LHCN-M2 (cell line): ENCODE measurements around the gene NOTUM. TPM values are rescaled to one million over a fixed set of nuclear protein-coding genes. Genes with fewer than 3 reads are reported as not detected.

Experiments used
- DNase-seq: peaks from one replicate; pipeline ENCODE4 v3.0.0-alpha.2; 2012; ENCODE audit warnings: low read depth
- total RNA-seq: library from RNA; depleted of rRNA; stranded (reverse); fragments of >200 nt; gene quantifications from 2 replicates; pipeline ENCODE4 v1.2.3, GENCODE V29; 2014

Gene NOTUM
- total RNA-seq, 1 experiment from 2014 or later = 0.75 TPM

DNA sequence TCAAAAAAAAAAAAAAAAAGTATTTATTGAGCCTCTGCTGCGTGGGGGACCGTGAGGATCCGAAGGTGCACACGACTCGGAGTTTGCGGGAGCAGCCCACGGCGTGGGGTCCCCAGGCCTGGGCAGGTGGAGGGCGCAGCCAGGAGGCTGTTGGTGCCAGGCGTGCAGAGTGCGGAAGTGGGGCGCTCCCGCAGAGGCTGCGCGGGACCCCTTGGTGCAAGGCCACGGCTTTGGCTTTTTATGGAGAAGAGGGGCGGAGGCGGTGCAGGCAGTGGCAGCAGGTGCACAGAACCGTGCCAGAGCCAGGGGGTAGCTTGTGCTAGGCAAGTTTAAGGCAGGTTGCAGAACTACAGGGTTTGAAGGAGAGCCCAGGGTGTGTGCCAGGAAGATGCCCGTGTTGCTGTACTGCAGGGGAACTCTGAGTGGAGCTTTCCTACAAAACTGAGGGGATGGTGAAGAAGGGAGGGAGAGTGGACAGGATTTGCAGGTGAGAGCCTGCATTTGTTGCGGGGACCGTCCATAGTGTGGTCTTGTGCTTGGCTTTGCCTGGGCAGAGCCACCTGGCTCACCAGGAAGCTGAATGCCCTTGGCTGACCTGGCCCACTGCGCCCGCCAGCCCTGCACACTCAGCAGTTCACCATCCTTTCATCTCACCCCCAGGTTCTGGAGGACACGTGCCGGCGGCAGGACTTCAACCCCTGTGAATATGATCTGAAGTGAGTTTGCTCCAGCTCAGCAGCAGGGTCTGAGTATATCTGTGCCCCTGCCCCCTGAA is 17.7 kb upstream of the NOTUM start:
- DNase-seq = no peak

GRCh38 chr17:81977211-81977808 is 16.3 kb upstream of the NOTUM start, which contains the start of gene ASPSCR1:
ASPSCR1 (plus strand) TSS chr17:81977629; CDS start chr17:81977647, 18 bp downstream.
- DNase-seq = peak; percentile 86

- no peak for DNase-seq
Measured at GRCh38 chr17:81976332-81977210, 15.6 kb upstream of the NOTUM start.

DNA sequence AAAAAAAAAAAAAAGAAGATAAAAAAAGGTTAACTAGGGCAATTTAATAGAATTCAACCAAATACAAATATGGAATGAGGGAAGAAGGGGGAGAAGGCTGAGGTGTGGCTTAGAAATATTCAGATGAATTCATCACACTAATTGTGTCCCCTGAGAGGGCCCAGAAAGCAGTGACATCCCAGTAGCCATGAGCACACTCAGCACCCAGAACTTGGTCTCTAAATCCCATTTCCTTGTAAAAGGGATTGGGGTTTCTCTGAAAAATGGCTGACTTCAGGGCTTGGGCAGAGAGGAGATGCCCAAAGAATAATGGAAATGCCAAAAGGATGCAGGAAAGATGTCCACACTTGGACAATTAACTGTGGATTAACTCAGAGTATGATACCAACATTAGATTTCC is 12.4 kb upstream of the NOTUM start:
- no peak for DNase-seq

DNA sequence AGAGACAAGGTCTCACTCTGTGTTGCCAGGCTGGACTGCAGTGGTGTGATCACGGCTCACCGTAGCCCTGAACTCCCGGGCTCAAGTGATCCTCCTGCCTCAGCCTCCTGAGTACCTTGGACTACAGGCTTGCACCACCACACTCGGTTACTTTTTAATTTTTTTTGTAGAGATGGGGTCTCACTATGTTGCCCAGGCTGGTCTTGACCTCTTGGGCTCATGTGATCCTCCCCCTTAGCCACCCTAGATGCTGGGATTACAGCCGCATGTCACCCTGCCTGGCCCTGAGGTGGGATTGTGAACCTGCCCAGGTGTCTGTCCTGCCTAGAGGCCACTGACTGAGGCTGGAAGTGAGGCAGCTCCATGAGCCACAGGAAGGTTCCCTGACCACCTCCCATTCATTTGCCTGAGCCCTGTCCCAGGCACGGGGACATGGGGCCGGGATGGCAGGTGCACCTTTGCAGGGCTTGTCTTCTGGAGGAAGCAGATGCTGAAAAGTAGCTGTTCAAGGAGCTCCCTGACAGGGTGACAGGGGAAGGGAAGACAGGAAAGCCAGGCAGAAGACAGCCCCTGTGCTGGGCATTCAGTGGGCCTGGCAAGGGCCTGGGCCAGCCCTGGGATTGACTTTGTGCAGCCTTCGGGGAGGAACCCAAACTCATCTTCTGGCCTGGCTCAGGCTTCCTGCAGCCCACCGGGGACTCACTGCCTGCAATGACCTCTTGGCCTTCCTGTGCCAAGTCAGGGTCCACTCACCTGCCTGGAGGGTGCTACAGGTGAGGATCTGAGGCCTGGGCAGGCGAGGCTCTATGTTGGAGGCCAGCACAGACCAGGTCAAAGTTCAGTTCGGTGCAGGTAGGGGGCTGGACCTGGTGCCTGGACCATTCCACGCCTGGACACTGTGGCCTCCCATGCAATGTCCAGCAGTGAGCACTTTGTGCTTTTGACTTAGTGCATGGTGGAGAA is 8.1 kb upstream of the NOTUM start:
- no peak for DNase-seq

DNA sequence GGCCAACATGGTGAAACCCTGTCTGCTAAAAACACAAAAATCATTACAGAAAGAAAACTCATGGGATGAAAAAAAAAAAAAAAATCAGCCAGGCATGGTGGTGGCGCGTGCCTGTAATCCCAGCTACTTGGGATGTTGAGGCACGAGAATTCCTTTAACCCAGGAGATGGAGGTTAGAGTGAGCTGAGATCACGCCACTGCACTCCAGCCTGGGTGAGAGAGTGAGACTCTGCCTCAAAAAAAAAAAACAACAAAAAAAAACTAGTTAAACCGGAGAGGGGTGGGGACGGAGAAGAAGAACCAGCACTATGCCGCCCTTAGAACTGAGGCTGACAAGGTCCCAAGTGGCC is 7.4 kb upstream of the NOTUM start:
- no peak for DNase-seq

DNA sequence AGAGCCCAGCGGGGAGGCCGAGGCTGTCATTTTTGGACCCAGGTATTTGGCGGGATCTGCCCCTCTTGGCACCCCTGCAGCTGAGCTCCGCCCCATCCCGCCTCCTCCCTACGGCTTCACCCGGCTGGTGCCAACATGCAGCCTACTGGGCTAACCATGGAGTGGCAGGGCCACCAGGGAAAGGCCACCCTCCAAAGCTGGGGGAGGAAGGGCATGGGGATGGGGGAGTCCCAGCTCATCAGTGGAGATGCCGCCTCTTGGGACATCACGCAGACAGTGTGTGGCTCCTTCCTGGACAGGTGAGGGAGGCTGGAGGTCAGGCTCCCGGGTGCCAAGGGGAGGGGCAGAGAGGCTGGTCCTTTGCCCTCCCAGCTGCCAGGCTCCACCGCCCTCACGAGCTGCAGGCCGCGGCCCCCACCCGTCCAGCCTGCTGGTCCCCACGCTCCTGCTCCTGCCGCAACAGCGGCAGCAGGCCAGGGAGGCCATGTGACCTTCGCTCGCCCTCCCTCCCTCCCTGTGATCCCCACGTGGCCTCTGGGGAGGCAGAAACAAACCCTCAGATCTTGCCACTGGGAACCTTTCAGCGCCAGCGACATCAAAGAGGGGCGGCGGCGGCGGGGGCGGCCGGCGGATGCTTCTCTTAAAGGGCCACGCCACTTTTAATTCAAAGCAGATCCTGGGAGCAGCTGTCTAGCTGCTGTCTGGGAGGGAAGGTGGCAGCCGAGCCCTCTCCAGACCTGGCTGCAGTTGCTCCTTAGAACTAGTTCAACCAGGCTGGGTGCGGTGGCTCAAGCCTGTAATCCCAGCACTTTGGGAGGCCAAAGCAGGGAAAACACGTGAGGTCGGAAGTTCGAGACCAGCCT is 6.8 kb upstream of the NOTUM start:
- DNase-seq = peak; percentile 91

- no peak for DNase-seq
Measured at GRCh38 chr17:81967244-81967532, 6.2 kb upstream of the NOTUM start.

DNA sequence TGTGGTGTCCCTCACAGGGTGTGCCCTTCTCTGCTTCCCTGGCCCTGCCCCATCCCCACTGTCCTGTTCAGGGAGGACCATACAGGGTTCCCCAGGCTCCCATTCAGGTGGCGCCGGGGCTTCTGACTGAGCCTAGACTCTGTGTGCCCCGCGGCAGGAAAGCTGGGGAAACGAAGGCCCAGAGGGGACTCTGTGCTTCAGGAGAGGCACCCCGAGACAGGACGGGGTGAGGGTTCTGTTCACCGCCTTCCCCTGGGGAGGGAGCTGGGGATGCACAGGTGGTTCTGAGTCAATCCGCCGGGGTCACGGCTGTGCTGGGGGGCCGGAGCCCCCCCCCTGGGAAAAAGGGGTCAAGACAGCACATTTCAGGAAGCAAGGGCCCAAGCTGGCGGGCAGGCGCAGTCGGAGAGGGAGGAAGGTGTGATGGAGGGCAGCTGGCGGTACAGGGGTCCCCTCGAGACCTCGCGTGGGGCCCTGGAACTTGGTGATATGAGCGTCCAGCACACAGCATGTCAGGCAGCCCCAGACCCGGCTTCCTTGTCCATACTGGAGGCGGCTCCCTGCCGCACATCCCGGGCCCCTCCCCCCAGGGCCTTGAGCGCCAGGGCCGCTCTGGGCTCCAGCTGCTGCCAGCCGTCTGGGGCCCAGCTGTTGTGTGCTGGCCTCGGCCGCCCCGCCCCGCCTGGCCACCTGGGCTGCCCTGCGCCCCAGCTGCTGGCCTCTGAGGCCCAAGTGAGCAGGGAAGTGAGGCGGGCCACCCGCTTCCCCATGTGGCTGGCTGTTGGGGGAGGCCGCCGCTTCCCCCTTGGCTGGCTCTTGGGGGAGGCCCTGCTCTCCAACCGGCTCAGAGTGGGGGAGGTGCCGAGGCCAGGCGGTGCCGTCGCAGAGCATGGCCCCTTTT is 5.6 kb upstream of the NOTUM start:
- peak; percentile 88 for DNase-seq

DNA sequence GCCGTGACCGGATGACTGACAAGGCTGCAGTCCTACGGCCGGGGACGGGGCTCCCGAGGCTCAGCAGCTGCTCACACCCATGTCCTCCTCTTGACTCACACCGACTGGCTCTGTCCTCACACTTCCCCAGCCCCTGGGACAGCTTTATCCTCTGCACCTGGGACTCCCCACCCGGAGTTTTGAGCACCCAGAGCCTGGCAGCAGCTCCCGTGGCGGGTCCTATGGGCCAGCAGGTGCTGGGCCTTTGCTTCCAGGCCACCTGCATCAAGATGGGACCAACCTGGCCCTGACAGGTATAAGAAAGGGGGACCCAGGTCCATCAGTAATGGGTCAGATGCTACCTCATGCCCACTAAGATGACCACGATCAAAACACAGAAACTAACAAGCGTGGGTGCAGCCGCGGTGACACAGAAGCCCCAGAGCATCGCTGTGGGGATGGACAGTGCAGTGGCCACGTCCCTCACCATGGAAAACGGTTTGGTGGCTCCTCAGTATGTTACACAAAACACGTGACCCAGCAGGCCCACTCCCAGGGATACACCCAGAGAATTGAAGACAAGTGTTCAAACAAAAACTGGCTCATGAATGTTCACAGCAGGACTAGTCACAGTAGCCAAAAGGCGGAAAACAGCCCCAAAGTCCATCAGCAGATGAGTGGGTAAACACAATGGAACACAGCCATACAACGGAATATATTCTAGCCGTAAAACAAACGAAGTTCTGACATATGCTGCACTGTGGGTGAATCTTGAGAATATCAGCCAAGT is 3.3 kb upstream of the NOTUM start:
- no peak for DNase-seq

DNA sequence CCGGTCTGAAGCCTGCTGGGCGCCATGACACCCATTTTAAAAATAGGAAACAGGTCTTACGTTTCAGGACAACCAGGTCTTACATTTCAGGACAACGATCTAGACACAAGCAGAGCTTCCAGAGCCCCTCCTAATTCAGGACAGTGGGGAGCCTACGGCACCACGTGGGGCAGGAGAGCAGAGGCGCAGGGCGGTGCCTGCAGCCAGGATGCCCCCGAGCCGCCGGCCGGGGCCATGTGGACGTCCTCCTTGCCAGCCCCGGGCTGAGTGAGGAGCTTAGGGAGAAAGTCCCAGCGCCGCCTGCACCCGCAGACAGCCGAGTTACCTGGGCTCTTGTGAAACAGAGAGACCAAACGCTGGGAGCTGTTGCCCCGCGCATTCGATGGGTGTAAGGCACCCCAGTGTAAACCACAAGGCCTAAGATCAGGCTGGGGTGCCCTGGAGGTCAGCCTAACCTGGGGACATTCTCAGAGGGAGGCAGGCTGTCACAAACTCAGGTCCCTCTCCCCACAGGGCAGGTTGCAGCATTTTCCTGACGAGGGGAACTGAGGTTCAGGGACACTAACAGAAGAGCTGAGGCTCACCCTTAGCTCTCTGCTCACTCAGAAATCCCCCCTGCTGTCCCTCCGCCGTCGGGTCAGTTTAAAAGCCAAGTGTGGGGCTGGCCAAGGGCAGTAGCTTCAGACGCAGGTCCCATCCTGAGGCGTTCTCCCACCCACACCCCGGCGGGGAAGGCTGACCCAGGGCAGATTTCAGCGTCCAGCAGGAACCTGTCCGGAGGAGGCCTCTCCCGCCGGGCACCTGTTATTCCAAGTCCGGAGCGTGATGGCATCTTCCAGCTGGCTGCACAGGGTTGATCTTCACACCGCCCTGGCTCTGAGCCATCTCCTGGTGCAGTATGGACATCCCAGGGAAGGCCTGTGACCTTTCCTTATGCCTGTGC is 1.8 kb upstream of the NOTUM start:
- peak; percentile 17 for DNase-seq

GRCh38 chr17:81961521-81962498 is 823 bp upstream of the NOTUM start:
- DNase-seq = no peak

DNA sequence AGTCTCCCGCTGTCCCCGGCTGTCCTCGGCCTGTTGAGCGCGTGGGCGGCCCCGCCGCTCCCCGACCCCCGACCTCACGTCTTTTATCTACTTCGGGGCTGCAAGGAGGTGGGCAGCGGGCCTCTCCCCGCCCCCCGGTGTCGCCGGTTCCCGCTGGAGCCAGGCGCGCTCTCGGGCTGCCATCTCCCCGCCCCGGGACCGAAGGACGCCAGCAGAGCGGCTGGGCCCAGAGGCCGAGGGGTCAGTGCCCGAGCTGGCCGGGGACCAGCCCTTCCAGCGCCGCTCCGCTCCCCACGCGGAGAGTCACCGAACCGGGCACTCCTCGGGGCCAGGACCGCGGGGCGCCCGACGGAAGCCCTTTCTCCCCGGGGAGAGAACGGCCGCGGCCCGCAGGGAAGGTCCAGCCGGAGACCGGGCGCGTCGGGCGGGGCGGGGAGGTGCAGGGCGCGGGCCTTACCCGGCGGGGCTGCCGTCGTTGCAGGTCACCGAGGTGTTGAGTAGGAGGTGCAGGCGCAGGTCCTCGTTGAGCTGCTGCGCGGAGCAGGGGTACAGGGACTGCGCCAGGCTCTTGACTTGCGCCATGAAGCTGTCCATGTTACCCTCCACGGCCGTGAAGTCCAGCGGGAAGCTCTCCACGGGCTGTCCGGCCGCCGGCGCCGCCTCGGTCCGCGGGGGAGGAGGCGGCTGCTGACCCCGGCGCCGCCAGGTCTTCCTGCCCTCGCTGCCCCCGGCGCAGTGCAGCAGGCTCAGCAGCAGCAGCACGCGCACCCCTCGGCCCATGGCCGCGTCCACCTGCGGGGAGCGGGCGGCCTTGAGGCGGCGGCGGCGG is 643 bp downstream of the NOTUM start:
- DNase-seq = no peak

DNA sequence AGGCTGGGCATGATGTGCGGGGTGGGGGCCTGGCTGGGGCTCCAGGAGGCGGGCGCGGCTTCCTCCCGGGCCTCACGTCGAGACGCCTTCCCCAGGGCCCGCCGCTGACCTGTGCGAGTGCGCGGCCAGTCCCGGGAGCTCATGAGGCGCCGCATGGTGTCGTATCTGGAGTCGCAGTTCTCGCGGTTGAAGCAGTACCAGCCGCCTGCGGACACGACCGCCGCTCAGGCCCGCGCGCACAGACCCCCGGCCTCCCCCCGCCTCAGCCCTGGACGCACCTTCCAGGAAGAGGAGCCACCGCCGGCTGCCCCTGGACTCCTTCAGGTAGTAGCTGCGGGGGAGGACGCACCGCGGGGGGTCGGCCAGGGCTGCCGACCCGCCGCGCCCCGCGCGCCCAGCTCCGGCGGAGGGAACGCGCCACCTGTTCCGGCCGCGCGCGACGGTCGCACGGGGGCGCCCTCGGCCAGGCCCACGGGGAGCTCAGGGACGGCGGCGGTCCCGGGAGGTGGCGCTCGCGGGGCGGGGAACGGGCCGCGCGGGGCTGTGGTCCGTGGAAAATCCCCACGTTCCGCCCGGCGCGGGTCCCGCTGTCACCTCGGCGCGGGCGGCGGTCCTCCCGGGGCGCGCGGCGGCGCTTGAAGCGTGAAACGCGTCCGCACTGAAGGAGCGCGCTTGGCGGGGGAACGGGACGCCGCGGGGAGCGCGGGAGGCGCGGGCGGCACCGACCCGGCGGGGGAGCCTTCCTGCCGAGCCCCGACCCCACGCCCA is 1.4 kb downstream of the NOTUM start:
- DNase-seq = peak; percentile 38
